Testis (tissue), 2 donors: ENCODE results near the gene SAMD3.

Source experiments
- POLR2A ChIP-seq: fragments of 450-650 bp; IDR thresholded peaks from one replicate; pipeline ENCODE4 v1.6.1; 2017; ENCODE audit warnings: antibody characterized with exemption, mild to moderate bottlenecking, moderate library complexity
- TF ChIP-seq, protein P1 (sequence below), 3 experiments: fragments of 450-650 bp in 2 of 3; fragments of 200-600 bp in 1 of 3; sonication (generic) in 1 of 3; IDR thresholded peaks; one replicate each; pipeline ENCODE4 v1.5.1; 2016 to 2019; ENCODE audit warnings: antibody characterized with exemption in 3 of 3, mild to moderate bottlenecking in 2 of 3, moderate library complexity in 1 of 3

DNA sequence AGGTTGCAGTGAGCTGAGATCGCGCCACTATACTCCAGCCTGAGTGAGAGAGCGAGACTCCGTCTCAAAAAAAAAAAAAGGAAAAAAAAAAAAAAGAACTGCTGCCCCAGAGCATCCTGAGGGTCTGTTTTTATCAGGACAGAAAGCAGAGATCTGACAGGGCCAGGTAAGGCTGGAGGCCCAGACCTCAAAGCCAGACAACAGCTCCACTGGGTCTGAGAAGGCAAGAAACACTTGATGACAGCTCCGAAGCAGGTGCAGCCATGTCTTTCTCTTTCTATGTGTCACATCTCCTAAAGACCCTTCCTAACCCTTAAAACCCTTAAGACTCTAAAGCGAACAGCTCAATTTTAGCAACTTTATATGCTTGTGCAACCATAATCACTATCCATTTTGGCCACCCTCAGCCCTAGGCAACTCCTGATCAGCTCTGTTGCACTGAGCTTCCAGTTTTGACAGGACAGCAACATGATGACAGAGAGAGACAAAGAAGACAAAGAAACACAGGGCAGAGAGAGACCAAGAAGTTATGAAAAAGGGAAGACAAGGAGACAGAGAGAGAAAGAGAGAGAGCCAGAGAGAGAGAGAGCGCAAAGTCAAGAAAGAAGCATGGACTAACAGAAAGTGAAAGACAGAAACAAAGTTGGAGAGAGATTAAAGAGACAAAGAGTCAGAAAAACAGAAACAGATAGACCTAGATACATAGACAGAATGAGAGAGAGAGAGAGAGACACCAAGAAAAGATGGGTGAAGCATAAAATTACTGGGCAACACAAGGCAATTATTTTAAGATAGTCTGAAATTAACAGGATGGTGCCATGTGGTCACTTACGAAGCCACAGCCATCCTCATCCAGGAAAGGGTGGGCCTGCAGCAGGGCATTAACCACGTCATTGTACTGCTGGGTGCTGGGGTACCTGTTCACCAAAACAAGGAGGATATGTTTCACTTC lies 39.2 kb downstream of the SAMD3 start:
- TF ChIP-seq POLR2A = no peak
- TF ChIP-seq, protein P1, sequence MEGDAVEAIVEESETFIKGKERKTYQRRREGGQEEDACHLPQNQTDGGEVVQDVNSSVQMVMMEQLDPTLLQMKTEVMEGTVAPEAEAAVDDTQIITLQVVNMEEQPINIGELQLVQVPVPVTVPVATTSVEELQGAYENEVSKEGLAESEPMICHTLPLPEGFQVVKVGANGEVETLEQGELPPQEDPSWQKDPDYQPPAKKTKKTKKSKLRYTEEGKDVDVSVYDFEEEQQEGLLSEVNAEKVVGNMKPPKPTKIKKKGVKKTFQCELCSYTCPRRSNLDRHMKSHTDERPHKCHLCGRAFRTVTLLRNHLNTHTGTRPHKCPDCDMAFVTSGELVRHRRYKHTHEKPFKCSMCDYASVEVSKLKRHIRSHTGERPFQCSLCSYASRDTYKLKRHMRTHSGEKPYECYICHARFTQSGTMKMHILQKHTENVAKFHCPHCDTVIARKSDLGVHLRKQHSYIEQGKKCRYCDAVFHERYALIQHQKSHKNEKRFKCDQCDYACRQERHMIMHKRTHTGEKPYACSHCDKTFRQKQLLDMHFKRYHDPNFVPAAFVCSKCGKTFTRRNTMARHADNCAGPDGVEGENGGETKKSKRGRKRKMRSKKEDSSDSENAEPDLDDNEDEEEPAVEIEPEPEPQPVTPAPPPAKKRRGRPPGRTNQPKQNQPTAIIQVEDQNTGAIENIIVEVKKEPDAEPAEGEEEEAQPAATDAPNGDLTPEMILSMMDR (IDR thresholded peaks at IDR 0.05) = no peak
